GM20431 (cell line): ENCODE data around the gene PBX4.

ENCODE experiments used
- in situ Hi-C: fragments of 300-500 bp; cut with MseI, MboI; formaldehyde crosslinking; loops from one replicate; pipeline ENCODE4 v1.15.0; 2020; ENCODE audit warnings: low sequenced_read_pairs; ENCODE audit not compliant: unreplicated experiment

The PBX4 gene

GRCh38 chr19:19533841-19534240 lies 84.6 kb downstream of the PBX4 start:
- in situ Hi-C loops: loop anchor here (25.0 kb wide), 3 partner anchors 103 to 753 kb away; partner anchors contain the start of genes GMIP and LPAR2

GRCh38 chr19:19532806-19533701 lies 85.4 kb downstream of the PBX4 start:
- in situ Hi-C loops: loop anchor here (25.0 kb wide), 3 partner anchors 104 to 754 kb away; partner anchors contain the start of genes GMIP and LPAR2

DNA sequence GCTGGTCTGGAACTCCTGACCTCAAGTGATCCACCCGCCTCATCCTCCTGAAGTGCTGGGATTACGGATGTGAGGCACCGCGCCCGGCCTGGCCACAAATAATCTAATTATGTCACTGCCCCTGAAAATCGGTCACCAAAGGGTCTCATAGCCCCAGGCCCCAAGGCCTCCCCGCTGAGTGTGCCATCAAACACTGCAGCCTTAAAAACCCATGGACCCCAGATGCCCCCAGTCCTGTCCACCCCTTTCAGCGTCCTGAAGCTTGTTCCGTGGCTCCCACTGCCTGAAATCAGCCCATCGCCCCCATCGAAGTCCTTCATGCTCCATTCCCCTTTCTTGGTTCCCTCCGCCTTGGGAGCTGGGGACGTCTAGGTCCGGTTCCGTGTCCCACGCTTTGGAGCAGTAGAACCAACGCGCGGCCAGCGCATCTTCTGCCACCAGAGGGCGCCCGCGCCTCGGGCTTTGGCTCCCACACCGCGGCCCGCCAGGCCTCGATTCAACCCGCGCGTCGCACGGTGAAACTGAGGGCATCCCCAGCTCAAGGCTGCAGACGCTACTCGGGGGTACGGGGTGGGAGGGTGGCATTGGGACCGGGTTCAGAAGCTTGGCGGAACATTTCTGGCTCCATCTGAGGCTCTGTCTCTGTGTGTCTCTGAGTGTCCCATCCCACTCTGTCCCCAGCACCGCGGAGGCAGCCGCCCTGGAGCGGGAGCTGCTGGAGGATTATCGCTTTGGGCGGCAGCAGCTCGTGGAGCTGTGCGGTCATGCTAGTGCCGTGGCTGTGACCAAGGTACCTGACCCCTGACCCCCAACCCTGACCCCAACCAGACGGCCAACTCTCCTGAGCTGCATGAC lies 86.3 kb downstream of the PBX4 start:
- in situ Hi-C loops: loop anchor here (25.0 kb wide), 3 partner anchors 105 to 755 kb away; partner anchors contain the start of genes GMIP and LPAR2

DNA sequence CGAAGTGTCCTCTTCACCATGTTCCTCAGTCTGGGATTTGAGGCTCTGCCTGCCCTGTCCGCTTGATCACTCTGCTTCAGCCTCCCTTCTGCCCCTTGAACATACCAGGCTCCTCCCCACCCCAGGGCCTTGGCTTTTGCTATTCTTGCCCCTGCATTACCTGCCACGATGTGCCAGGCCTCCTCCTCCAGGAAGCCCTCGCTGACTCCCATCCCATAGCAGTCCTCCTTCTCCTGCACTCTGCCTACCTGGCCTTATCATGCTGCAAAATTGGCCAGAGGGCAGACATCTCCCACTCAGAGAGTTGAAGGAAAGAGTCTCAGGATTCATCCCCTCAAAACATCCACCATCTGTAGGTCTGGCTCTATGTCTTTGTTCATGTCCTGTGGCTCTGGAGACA lies 87.6 kb downstream of the PBX4 start:
- in situ Hi-C loops: loop anchor here (25.0 kb wide), 3 partner anchors 106 to 756 kb away; partner anchors contain the start of genes GMIP and LPAR2

DNA sequence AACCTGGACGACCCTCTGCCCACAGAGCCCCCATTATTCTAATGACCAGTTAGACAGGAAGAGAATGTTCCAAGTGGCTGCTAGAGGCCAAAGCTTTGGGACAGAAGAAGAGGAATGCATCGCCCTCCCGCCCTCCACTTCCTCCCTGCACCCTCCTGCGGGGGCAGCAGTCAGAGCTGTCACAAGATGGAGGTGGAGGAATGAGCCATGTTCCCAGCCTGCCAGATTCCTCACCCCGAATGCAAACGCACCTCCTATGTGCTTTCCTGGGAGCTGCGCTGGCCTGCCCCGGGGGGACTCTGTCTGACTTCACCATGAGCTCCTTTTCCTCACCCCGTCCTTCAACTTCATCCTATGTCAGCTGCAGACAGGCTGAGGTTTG lies 88.1 kb downstream of the PBX4 start:
- in situ Hi-C loops: loop anchor here (25.0 kb wide), 3 partner anchors 107 to 757 kb away; partner anchors contain the start of genes GMIP and LPAR2

GRCh38 chr19:19529783-19530422 lies 88.6 kb downstream of the PBX4 start:
- in situ Hi-C loops: loop anchor here (25.0 kb wide), 3 partner anchors 107 to 757 kb away; partner anchors contain the start of genes GMIP and LPAR2

DNA sequence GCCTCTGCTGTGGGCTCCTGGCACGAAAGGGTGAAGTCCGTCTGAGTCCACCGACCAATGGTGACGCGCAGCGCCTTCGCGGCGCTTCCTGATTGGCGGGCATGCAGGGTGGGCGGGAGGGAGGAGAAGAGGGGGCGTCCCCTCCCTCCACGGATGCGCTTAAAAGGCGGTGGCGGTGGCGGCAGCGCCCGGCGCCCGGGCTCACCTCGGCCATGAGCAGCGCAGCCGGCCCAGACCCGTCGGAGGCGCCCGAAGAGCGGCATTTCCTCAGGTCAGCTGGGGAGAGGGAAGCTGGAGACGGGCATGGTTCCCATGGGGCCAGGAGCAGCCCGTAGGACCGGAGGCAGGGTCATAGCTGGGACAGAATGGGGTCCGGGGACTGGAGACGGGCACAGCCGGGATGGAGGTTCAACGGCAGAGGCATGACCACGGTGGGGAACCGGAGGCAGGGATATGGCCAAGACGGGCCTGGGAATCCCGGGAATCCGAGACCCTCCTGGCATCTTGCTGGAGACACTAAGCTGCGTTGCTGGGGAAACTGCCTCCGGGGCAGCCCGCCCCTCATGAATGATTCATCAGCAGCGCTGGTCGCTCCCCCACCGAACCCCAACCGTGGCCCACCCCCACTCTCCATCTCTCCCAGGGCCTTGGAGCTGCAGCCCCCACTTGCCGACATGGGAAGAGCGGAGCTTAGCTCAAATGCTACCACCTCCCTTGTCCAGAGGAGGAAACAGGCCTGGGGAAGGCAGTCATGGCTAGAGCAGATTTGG lies 89.6 kb downstream of the PBX4 start, which contains the start of gene YJEFN3:
YJEFN3 (plus strand) TSS at position 191 of the 770 bp plus-strand sequence; CDS start at position 213, 22 bp downstream.
- in situ Hi-C loops: loop anchor here (25.0 kb wide), 3 partner anchors 108 to 758 kb away; partner anchors contain the start of genes GMIP and LPAR2

- in situ Hi-C loops: loop anchor here (25.0 kb wide), 3 partner anchors 109 to 759 kb away; partner anchors contain the start of genes GMIP and LPAR2
Measured at GRCh38 chr19:19527674-19528625, 90.5 kb downstream of the PBX4 start.

DNA sequence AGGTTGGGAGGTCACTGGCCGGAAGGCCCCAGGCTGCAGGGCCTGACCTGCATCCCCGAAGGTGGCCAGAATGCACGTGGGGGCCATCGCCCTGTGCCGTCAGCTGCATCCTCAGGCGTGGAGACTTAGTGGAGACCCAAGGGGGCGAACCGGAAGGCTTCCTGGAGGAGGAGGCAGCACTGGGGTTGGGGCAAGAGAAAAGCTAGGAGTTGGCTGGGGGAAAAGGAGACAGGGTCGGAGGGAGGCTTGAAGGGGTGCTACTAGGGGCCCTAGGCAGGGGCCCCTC lies 91.2 kb downstream of the PBX4 start:
- in situ Hi-C loops: loop anchor here (25.0 kb wide), 3 partner anchors 110 to 760 kb away; partner anchors contain the start of genes GMIP and LPAR2

GRCh38 chr19:19526581-19527370 lies 91.7 kb downstream of the PBX4 start:
- in situ Hi-C loops: loop anchor here (25.0 kb wide), 3 partner anchors 111 to 761 kb away; partner anchors contain the start of genes GMIP and LPAR2

GRCh38 chr19:19525611-19526380 lies 92.7 kb downstream of the PBX4 start:
- in situ Hi-C loops: loop anchor here (25.0 kb wide), 3 partner anchors 112 to 762 kb away; partner anchors contain the start of genes GMIP and LPAR2

- in situ Hi-C loops: no loop called here
Measured at GRCh38 chr19:19524053-19524452, 94.4 kb downstream of the PBX4 start.

- in situ Hi-C loops: no loop called here
Measured at GRCh38 chr19:19523177-19523576, 95.3 kb downstream of the PBX4 start.

GRCh38 chr19:19520989-19521388 lies 97.5 kb downstream of the PBX4 start:
- in situ Hi-C loops: no loop called here

GRCh38 chr19:19517235-19517619 lies 101.3 kb downstream of the PBX4 start:
- in situ Hi-C loops: no loop called here
